GM19467 (cell line): Measurements from ENCODE around the gene INO80.

Experiments used
- ATAC-seq: cut with Tn5 transposase; IDR thresholded peaks from one replicate; pipeline ENCODE4 v1.9.1; 2021; ENCODE audit warnings: mild to moderate bottlenecking, moderate library complexity; ENCODE audit not compliant: unreplicated experiment

Gene INO80

DNA sequence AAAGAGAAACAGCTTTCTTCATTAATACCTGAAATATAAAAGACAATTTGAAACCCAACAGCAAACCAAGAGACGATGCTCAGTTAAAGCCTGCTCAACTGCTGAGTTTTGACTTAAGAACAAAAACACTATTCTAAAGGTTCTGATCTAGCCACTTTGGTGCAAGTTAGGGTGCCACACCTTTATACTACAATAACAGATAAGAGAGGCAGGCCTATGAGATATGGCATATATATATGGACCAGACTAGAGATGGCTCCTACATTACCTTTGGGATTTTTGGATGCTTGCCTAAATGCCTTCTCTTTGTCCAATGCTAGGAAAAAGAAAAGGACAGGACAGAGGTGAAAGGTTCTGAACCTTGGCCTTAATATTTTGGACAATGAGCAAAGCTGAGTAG, 68.6 kb downstream of the INO80 start:
- no peak for ATAC-seq

DNA sequence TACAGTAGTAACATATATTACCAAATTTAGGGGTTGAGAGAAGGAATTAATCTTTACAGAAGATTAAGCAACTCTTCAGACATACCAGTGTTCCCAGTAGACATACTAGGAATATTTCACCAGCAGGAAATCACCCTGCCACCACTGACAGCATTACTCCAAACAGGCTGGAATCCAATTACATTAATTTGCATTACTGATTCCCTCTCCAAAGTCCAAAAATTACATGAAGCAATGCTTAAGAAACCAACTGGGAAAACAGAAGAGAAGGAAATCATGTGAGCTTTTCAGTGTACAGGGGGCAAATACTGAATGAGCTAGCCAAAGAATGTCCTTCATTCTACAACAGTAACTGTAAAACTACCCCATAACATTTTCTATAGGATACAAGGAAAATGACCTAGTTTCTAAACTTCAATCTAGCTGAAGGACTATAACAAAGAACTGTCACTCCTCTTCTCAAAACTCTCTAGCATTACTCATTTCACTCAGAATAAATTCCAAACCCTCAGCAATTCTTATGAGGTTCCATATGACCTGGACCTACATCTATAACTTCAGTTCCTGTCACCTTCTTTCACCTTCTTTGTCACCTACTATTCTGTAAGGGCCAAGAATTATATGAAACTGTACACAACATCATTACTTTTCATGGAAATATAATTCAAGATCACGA, 72.7 kb downstream of the INO80 start:
- ATAC-seq: no peak

DNA sequence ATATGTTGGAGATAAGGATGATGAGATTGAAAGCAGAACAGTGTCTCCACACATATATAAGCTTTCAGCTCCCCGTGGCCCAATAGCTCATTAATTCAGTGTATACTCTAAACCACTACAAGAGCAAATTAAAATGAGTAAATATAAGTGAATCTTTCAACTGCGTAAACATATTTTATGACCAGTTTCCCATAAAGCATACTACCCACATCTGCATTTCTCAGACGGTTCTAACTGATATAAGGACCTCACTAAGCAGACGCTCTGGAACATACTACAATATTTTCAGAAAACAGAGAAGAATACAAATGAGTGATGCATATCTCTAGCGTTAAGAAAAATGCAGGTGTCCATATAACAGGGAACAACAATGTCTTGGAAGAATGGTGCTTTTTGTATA, 73.2 kb downstream of the INO80 start:
- ATAC-seq: no peak

GRCh38 chr15:41039121-41039520, 77.0 kb downstream of the INO80 start:
- no peak for ATAC-seq

DNA sequence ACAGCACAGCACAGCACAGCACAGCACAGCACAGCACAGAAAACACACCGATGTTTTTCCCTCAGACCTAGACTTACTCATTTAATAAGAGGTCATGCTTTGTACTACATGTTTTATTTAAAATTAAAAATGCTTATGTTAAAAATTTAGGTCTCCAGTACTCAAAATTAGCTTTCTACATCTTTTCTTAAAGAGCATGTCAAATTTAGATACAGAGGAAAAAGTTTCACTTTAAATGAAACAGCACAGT, 84.1 kb downstream of the INO80 start:
- no peak for ATAC-seq

- no peak for ATAC-seq
These were observed 84.6 kb downstream of the INO80 start for GRCh38 chr15:41031232-41032078.

DNA sequence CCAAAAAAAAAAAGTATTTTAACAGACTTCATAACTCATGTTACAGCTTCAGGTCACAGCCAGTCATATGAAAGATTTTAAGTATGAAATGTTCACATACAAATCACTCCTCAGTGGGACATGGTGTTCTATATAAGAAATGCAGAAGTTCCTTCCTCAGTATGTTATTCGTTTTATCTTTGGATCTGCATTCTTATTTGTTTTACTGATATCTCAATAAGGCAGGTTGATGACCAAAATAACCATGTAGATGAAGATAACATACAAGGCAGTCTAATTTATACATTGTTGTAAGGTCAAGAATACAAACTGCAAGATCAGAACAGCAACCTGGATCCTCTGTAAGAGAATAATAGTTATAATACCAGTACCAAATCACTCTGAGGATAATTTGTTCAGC, 87.2 kb downstream of the INO80 start:
- ATAC-seq: no peak

DNA sequence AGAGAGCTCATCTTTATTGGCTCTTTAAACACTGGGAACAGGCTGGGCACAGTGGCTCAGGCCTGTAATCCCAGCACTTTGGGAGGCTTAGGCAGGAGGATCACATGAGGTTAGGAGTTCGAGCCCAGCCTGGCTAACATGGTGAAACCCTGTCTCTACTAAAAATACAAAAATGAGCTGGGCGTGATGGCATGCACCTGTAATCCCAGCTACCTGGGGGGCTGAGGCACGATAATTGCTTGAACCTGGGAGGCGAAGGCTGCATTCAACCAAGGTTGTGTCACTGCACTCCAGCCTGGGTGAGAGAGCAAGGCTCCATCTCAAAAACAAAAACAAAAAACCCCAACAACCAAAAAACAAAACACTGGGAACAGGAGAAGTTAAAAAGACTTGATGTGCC, 90.7 kb downstream of the INO80 start:
- no peak for ATAC-seq

- ATAC-seq: no peak
These were observed 91.2 kb downstream of the INO80 start for GRCh38 chr15:41024885-41025284.

DNA sequence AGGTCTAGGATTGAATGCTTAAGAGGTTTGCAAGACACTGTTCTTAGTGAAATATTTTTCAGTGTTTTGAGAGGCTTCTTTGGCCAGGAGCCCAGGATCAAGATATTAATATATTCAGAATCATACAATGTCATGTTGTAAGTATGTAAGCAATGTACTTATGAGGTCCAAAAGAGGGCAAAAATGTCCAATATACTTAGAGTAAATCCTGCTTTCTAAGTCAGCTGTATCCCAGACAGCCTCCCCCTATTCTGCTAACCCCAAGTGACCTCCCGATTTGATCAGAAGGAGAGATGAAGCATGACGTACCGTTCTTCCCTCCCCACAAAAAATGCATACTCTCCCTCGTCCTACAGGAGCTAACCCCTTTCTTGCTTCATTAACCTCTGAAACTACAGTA, 91.9 kb downstream of the INO80 start:
- no peak for ATAC-seq

DNA sequence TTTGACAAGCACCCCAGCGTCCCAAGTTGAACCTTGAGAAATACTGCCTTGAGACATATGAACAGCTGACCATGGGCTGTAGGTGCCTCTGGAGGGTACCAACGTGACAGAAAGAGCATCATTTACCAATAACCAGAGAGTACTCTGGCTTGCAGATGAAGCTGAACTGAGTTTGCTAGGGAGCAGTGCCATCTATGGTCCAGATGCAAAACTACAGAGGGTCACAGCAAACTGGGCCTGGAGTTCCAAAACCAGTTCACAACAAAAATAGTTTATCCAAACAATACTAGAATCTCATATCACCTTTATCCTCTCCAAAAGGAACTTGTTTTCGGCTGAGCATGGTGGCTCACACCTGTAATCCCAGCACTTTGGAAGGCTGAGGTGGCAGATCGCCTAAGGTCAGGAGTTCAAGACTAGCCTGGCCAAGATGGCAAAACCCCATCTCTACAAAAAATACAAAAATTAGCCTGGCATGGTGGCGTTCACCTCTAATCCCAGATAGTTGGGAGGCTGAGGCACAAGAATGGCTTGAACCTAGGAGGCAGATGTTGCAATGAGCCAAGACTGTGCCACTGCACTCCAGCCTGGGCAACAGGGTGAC, 93.5 kb downstream of the INO80 start:
- ATAC-seq: no peak

DNA sequence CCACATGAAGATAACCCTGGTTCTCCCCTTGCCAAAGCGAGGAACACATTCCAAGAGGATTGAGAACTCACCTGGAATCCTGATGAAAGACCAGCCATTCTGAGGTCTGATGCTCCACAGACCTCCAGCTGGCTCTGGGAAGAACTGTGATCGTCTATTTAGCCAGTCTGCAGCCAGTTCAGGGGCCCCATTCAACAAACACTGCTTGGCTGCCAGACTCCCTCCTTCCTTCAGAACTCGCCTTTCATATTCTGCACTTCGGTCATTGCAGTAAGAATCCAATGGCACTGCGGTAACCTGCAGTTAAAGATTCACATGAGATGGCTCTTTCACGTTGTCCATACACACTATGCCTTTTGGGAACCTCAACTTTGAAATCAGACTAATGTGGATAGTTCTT, 95.3 kb downstream of the INO80 start:
- no peak for ATAC-seq

- ATAC-seq: no peak
These were observed 95.8 kb downstream of the INO80 start for GRCh38 chr15:41020311-41020710.

- ATAC-seq: no peak
These were observed 96.9 kb downstream of the INO80 start for GRCh38 chr15:41019174-41019573.

DNA sequence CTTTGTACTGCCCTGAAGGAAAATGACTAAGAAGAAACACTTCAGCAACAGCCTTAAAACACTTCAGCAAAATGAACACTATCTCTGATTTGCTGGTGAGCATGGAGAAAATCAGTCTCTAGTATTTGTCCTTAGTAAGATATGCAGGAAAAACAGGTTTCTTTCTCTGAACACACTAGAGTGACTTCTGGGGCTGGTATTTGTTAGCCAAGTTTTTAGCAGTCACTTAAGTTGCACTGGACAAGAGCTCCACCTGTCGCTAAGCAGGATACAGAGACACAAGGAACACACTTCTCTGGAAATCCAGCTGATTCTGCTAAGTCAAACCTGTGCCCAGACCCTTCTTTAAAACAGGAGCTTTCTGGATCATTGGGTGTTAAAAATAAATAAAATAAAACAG, 97.5 kb downstream of the INO80 start:
- no peak for ATAC-seq

GRCh38 chr15:41017066-41017735, 98.9 kb downstream of the INO80 start:
- no peak for ATAC-seq

- no peak for ATAC-seq
These were observed 102.2 kb downstream of the INO80 start for GRCh38 chr15:41013691-41014414.

DNA sequence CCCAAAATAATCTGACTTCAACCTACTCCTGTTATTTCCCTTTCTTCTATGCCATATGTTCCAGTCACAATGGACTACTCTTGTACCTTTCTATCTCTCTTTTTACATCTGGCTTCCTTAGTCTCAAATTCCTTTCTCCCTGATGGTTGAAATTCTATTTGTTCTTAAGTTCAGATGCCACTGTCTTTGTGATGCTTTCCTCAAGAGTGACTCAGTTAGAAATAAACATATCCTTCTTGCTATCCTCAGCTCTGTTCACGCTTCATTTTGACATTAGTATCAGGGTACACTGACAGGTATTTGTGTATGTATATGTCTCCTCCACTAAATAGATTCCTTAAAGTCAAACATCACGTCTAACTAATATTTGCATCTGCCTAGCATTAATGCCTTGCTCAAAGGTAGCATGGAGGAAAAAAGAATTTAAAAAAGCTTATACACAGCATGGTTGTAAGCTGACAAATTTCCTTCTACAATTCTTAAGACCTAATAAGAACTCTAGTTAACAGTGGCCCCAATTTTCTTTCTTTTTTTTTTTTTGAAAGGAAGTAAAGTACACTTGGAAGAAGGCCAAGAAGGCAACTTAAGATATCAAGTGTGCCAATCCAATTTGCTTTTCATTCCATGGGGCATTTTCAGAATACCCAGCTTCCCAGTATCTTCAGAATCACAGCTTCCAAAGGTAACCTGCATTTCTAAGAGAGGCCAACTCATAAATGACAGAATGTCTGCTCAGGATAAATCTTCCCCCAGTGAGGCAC, 104.8 kb downstream of the INO80 start:
- no peak for ATAC-seq

DNA sequence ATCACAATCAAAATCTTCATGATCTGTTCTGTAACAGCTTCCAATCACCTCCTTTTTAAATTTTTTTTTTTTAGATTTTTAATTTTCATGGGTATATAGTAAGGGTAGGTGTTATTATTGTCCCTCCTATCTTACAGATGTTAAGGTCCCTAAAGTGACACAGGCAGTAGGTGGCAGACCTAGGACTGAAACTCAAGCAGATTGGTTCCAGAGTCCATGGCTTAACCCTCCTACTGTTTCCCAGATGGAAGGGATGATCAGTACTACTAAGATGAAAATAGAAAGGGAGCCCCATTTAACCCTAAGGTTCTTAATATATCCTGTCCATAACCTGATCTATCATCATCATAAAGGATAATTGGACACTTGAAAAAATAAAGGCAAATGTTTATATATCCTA, 105.7 kb downstream of the INO80 start:
- no peak for ATAC-seq

DNA sequence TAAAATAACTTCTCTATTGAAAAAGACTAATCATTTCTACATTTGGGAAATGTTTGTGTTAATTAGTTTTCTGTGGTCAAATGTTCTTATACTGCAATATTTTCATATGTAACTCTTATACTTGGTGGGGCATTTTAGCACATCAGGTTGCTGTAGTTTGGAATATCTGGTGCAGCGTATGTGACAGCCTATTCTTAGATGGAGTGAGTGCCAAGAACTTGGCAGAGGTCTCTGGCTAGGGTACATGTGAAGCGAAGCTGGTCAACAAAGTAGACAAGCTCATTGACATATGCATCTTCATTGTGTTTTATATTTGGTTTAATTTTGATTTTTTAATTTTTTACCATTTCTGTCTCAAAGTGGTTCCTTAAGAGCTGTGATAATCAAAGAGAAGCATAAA, 109.6 kb downstream of the INO80 start:
- no peak for ATAC-seq
